Prostate gland (tissue), 2 donors: Measurements from ENCODE around the gene COA7.

Experiments
- CTCF ChIP-seq, 4 experiments: fragments of 200-600 bp in 2 of 4; fragments of 450-650 bp in 2 of 4; sonication (generic) in 2 of 4; IDR thresholded peaks; 1 replicate in 3 of 4; 2 replicates in 1 of 4; pipeline ENCODE4 v1.5.1; 2016 to 2019; ENCODE audit warnings: antibody characterized with exemption in 4 of 4, mild to moderate bottlenecking in 2 of 4, moderate library complexity in 2 of 4
- POLR2AphosphoS5 ChIP-seq: sonication (generic); formaldehyde crosslinking; IDR thresholded peaks from one replicate; pipeline ENCODE4 v1.6.1; 2017; ENCODE audit warnings: antibody characterized with exemption

DNA sequence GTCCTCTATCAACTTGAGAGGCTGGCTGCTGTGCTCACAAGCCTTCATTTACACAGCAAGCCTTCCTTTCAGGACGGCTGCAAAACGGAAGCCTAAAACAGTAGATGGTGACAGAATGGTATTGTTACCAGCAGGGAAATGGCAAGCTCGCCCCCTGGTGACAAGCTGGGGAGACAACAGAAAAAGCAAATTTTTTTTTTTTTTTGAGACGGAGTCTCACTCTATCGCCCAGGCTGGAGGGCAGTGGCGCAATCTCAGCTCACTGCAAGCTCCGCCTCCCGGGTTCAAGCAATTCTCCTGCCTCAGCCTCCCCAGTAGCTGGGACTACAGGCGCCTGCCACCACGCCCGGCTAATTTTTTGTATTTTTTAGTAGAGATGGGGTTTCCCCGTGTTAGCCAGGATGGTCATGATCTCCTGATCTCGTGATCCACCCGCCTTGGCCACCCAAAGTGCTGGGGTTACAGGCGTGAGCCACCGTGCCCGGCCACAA, 11.8 kb downstream of the COA7 start:
- TF ChIP-seq CTCF (IDR thresholded peaks at IDR 0.05) = peak; percentile 55 to 87 (median 74)
- TF ChIP-seq POLR2AphosphoS5 = peak; percentile 41
